Thymus (tissue), 11 donors: Measurements from ENCODE around the gene ZNF76. TPM values are rescaled to one million over a fixed set of nuclear protein-coding genes. Genes with fewer than 3 reads are reported as not detected.
A peak's percentile ranks its signal among the peaks of the same experiment; 100 is the strongest.

Source experiments
- DNase-seq, 9 donors: peaks; one replicate each; pipeline ENCODE4 v3.0.0-alpha.2; 2013; ENCODE audit warnings: low spot score in 9 of 9, low read depth in 6 of 9, missing footprints in 1 of 9
- H3K27ac ChIP-seq, 2 donors: one replicate each; pipeline ENCODE4 v1.5.1; 2013; ENCODE audit warnings: control low read depth in 1 of 2, low read depth in 1 of 2, low read length in 1 of 2, mild to moderate bottlenecking in 1 of 2, moderate library complexity in 1 of 2
- H3K27me3 ChIP-seq, 2 donors: one replicate each; pipeline ENCODE4 v1.5.1; 2013; ENCODE audit warnings: low read length in 1 of 2; ENCODE audit not compliant: control insufficient read depth in 2 of 2, insufficient read depth in 1 of 2
- H3K36me3 ChIP-seq, 2 donors: one replicate each; pipeline ENCODE4 v1.5.1; 2013; ENCODE audit warnings: low read length in 1 of 2, mild to moderate bottlenecking in 1 of 2, moderate library complexity in 1 of 2; ENCODE audit not compliant: control insufficient read depth in 2 of 2, insufficient read depth in 2 of 2
- H3K4me1 ChIP-seq, 2 donors: one replicate each; pipeline ENCODE4 v1.5.1; 2013; ENCODE audit warnings: low read length in 2 of 2; ENCODE audit not compliant: control insufficient read depth in 2 of 2, insufficient read depth in 2 of 2
- H3K4me3 ChIP-seq, 2 donors: one replicate each; pipeline ENCODE4 v1.5.1; 2013; ENCODE audit warnings: low read length in 2 of 2, control low read depth in 1 of 2, mild to moderate bottlenecking in 1 of 2
- H3K9me3 ChIP-seq, 2 donors: one replicate each; pipeline ENCODE4 v1.5.1; 2013; ENCODE audit warnings: low read length in 1 of 2, mild to moderate bottlenecking in 1 of 2; ENCODE audit not compliant: control insufficient read depth in 2 of 2, insufficient read depth in 1 of 2
- WGBS: extraction: QIAGEN DNeasy Blood & Tissue Kit; methylation state at CpG from one replicate; pipeline ENCODE4 v1.1.7; 2013; 5-methylcytosine and 5-hydroxymethylcytosine counted together
- polyA plus RNA-seq: library from polyadenylated mRNA; stranded (reverse); fragments of 200-250 nt; gene quantifications from one replicate; pipeline ENCODE4 v1.2.3, GENCODE V29; 2013
- total RNA-seq: library from RNA; stranded (reverse); fragments of 120-200 nt; gene quantifications from one replicate; pipeline ENCODE4 v1.2.4, GENCODE V29; 2013
- donor health status: healthy.

Gene ZNF76
- total and polyA plus RNA-seq, 2 donors: 13.9 to 32.0 TPM

DNA sequence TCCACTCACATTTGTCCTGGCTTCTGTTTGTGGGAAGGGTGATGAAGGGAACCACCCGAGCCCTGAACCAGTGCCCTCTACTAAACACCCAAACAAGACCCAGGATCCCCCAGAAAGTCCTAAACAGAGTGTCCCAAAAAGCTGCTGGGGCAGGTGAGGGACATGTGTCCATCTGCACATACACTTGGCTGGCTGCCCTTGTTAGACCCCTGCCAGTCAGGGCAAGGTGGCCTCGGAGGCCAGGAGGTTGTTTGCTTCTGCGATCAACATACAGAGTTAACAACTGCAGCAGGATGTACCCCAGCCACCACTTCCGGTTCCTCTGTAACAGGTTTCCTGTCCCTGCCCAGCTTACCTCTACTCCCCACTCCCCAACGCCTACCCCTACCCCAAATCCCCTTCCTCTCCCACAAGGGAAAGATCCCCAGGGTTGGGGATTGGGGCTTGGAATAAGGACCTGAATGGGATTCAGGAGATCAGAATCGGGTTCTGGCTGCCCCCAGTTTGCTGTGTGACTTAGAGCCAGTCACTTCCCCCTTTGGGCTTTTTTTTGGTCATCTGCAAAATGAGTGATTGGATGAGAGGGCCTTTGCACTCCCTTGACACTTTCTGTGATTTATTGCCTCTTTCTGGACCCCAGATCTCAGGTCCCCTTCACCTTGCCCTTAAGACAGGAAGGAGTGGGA lies 52.0 kb downstream of the ZNF76 start:
- peaks cover 28 to 63% of the 10 kb centered on the region in 2 donors for H3K36me3 ChIP-seq

DNA sequence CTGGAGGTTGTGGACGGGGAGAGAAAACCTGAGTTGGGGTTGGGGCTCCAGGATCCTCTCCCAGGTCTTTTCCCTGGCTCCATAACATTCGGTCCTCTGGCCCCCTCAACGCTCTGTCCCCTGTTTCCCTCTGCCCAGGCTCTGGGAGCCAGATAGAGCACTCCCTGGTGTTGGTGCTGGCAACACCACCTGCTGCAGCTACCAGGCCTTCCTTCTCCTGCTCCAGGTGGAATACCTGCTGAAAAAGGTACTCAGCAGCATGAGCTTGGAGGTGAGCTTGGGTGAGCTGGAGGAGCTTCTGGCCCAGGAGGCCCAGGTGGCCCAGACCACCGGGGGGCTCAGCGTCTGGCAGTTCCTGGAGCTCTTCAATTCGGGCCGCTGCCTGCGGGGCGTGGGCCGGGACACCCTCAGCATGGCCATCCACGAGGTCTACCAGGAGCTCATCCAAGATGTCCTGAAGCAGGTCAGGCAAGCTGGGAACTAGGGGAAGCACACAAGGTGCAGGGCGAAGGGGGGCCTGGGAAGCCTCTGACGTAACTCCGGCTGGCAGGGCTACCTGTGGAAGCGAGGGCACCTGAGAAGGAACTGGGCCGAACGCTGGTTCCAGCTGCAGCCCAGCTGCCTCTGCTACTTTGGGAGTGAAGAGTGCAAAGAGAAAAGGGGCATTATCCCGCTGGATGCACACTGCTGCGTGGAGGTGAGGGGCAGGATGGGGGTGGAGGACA lies 52.7 kb downstream of the ZNF76 start:
- WGBS: 92% methylated on average over 19 of the region's 19 CpGs
- no peak for DNase-seq
- peak overlapping the region; percentile 10 to 32 for H3K4me3 ChIP-seq
- H3K27me3 ChIP-seq: no peaks in the 10 kb centered on the region
- H3K9me3 ChIP-seq: no peaks in the 10 kb centered on the region
- H3K27ac ChIP-seq: peak overlapping the region; percentile 83 to 92
- peaks cover 28 to 63% of the 10 kb centered on the region in 2 donors for H3K36me3 ChIP-seq
- peaks cover 26 to 40% of the 10 kb centered on the region in 2 donors for H3K4me1 ChIP-seq

More for the DNA sequence above, 52.0 kb downstream of the ZNF76 start:
- WGBS: 10% methylated on average over 6 of the region's 6 CpGs
- peak in 6 of 9 donors; percentile 42 to 86 (median 66) for DNase-seq
- Histone ChIP-seq H3K4me1 (peaks cover 26 to 40% of the 10 kb centered on the region in 2 donors), H3K9me3 (no peaks in the 10 kb centered on the region), H3K27ac (peak overlapping the region; percentile 83 to 92), H3K4me3 (peak overlapping the region; percentile 10 to 32), H3K27me3 (no peaks in the 10 kb centered on the region)

DNA sequence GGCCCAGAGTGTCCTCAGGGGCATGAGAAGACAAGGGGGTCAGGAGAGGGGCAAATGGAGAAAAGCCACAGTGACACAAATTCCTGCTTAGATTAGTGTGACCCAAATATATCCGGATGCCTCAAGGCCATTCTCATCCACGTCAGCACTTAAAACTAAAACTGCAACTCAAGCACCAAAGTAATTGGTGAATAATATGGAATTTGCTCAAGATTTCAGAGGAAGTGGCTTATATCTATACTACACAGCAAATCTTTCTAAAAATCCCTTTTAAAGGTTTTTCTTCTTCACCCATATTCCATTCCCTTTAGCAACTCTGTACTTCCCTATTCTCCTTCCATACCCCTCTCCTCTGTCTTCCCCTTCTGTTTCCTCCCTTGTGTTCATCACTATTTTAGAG lies 53.3 kb downstream of the ZNF76 start:
- no peak for DNase-seq
- 69% methylated on average over 2 of the region's 2 CpGs for WGBS
- Histone ChIP-seq H3K4me3 (no peak overlapping the region), H3K36me3 (peaks cover 34 to 64% of the 10 kb centered on the region in 2 donors), H3K27ac (peak overlapping the region; percentile 75 to 83), H3K9me3 (no peaks in the 10 kb centered on the region), H3K27me3 (no peaks in the 10 kb centered on the region), H3K4me1 (peaks cover 26 to 40% of the 10 kb centered on the region in 2 donors)

DNA sequence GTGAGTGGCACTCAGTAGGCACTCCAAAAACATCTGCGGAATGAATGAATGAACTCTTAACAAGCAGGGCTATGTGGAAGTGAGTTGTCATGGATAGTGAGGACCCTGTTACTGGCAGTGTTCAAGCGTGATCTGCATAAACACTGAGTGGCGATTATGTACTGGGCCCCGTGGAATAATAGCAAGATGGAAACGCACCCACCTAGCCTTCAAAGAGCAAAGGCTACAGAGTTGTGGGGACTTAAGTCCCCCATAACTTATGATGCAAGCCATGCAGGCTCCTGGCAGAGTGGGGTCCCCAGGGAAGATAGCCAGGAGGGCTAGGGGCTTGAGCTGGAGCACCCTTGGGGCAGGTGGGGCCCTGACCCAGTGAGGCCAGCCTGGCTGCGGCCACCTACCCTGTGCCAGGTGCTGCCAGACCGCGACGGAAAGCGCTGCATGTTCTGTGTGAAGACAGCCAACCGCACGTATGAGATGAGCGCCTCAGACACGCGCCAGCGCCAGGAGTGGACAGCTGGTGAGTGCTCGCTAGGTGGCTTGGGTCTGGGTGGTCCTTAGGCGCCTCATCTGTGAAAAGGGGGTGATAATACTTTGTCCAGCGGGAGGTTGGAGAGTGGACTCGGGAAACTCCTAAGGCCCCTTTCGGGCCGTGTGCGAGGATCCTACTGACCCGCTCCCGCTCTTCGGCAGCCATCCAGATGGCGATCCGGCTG lies 58.1 kb downstream of the ZNF76 start:
- H3K36me3 ChIP-seq: peaks cover 57 to 75% of the 10 kb centered on the region in 2 donors
- 96% methylated on average over 28 of the region's 28 CpGs for WGBS

DNA sequence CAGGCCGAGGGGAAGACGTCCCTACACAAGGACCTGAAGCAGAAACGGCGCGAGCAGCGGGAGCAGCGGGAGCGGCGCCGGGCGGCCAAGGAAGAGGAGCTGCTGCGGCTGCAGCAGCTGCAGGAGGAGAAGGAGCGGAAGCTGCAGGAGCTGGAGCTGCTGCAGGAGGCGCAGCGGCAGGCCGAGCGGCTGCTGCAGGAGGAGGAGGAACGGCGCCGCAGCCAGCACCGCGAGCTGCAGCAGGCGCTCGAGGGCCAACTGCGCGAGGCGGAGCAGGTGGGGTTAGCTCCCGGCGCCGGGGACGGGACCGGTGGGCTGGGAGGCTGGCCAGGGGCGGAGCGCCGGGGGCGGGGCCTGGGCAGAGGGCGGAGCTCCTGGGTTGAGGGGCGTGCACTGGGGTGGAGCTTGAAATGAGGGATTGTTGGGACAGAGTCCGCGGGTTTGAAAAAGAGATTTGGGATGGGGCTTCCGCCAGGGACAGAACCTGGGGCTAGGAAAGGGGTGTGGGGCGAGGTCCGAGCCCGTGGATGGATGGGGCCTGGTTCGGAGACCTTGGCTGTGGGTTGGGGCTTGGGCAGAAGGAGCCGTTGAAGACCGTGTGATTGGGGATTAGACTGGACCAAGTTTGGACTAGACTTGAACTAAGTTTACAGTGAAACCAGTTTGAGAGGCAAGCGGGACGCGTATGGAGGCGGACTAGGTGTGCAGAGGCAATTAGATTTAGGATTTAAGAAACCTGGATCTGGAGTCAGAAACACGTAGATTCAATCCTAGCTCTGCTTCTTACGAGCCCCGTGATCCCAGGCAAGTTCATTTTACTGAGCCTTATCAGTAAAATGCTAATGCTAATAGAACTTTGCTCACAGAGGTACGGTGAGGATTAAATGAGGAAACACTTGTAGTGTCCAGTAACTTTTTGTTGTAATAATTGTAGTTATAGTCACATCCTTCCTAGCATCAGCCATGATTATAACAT lies 58.9 kb downstream of the ZNF76 start:
- H3K36me3 ChIP-seq: peaks cover 63 to 75% of the 10 kb centered on the region in 2 donors
- no peak overlapping the region for H3K4me3 ChIP-seq
- no peaks in the 10 kb centered on the region for H3K9me3 ChIP-seq
- H3K4me1 ChIP-seq: no peaks in the 10 kb centered on the region
- H3K27me3 ChIP-seq: no peaks in the 10 kb centered on the region
- 95% methylated on average over 55 of the region's 55 CpGs for WGBS
- no peak for DNase-seq
- H3K27ac ChIP-seq: no peak overlapping the region

More for the DNA sequence above, 58.1 kb downstream of the ZNF76 start:
- DNase-seq: no peak
- no peak overlapping the region for H3K4me3 ChIP-seq
- no peaks in the 10 kb centered on the region for H3K9me3 ChIP-seq
- H3K27ac ChIP-seq: no peak overlapping the region
- H3K27me3 ChIP-seq: no peaks in the 10 kb centered on the region
- H3K4me1 ChIP-seq: peaks cover 0 to 1% of the 10 kb centered on the region in 2 donors

DNA sequence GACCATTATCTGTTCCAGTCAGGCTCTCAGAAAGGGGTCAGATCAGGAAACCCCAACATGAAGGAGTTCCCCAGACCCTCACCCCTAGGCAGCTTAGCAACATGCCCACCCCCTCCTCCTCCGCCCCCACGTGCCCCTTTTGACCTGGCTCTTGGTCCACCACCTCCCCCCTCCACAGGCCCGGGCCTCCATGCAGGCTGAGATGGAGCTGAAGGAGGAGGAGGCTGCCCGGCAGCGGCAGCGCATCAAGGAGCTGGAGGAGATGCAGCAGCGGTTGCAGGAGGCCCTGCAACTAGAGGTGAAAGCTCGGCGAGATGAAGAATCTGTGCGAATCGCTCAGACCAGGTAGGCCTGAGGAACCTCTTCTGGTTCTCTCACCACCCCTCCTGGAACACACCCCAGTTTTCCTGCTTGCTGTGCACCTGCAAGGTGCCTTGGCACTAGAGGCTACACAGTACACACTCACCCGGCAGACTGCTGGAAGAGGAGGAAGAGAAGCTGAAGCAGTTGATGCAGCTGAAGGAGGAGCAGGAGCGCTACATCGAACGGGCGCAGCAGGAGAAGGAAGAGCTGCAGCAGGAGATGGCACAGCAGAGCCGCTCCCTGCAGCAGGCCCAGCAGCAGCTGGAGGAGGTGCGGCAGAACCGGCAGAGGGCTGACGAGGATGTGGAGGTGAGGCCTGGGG lies 60.0 kb downstream of the ZNF76 start:
- no peak for DNase-seq
- Histone ChIP-seq H3K4me1 (no peaks in the 10 kb centered on the region), H3K36me3 (peaks cover 66 to 81% of the 10 kb centered on the region in 2 donors), H3K4me3 (no peak overlapping the region), H3K27ac (no peak overlapping the region), H3K9me3 (no peaks in the 10 kb centered on the region), H3K27me3 (no peaks in the 10 kb centered on the region)
- 97% methylated on average over 20 of the region's 20 CpGs for WGBS

DNA sequence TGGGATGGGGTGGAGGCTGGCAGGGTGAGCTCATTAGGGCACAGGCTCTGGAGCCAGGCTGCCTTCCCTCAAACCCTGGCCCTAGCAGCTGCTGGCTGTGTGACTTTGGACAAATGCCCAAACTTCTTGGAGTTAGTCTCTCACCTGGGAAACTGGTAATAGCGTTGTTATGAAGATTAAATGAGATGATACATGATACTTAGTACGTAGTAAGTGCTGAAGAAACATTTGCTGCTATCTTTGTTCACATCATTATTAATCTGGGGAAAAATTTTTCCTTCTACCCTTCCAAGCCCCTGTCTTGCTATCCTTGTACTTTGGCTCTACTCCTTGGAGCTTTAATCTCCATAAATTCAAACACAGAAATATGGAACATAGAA lies 60.5 kb downstream of the ZNF76 start:
- Histone ChIP-seq H3K36me3 (peaks cover 71 to 84% of the 10 kb centered on the region in 2 donors), H3K4me1 (no peaks in the 10 kb centered on the region), H3K27me3 (no peaks in the 10 kb centered on the region), H3K9me3 (no peaks in the 10 kb centered on the region), H3K27ac (no peak overlapping the region), H3K4me3 (no peak overlapping the region)
- DNase-seq: no peak
- WGBS: 98% methylated on average over 2 of the region's 2 CpGs

DNA sequence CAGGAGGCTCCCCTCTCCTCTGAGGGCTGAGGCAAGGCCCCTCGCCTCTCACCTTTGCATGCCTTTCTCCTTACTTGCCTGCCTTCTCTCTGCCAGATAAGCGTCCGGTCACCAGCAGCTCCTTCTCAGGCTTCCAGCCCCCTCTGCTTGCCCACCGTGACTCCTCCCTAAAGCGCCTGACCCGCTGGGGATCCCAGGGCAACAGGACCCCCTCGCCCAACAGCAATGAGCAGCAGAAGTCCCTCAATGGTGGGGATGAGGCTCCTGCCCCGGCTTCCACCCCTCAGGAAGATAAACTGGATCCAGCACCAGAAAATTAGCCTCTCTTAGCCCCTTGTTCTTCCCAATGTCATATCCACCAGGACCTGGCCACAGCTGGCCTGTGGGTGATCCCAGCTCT lies 61.6 kb downstream of the ZNF76 start:
- H3K4me1 ChIP-seq: no peaks in the 10 kb centered on the region
- no peak for DNase-seq
- over 99% methylated on average over 8 of the region's 8 CpGs for WGBS
- H3K4me3 ChIP-seq: no peak overlapping the region
- no peaks in the 10 kb centered on the region for H3K27me3 ChIP-seq
- H3K36me3 ChIP-seq: peaks cover 70 to 86% of the 10 kb centered on the region in 2 donors
- no peaks in the 10 kb centered on the region for H3K9me3 ChIP-seq
- no peak overlapping the region for H3K27ac ChIP-seq
